C4-2B (cell line): ENCODE measurements around the gene CA4.

Experiments
- ZFX ChIP-seq: fragments of 450-650 bp; IDR thresholded peaks from 2 replicates; pipeline ENCODE4 v1.6.1; 2017
- TF ChIP-seq, protein P1 (sequence below): fragments of 450-650 bp; conservative IDR thresholded peaks from 2 replicates; pipeline ENCODE4 v1.5.1; 2017; ENCODE audit warnings: mild to moderate bottlenecking

- TF ChIP-seq, protein P1, sequence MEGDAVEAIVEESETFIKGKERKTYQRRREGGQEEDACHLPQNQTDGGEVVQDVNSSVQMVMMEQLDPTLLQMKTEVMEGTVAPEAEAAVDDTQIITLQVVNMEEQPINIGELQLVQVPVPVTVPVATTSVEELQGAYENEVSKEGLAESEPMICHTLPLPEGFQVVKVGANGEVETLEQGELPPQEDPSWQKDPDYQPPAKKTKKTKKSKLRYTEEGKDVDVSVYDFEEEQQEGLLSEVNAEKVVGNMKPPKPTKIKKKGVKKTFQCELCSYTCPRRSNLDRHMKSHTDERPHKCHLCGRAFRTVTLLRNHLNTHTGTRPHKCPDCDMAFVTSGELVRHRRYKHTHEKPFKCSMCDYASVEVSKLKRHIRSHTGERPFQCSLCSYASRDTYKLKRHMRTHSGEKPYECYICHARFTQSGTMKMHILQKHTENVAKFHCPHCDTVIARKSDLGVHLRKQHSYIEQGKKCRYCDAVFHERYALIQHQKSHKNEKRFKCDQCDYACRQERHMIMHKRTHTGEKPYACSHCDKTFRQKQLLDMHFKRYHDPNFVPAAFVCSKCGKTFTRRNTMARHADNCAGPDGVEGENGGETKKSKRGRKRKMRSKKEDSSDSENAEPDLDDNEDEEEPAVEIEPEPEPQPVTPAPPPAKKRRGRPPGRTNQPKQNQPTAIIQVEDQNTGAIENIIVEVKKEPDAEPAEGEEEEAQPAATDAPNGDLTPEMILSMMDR = no peak
- no peak for TF ChIP-seq ZFX
These were observed 22.4 kb upstream of the CA4 start for GRCh38 chr17:60127068-60128064.
